Trophoblast cell (in vitro differentiated cells and primary cell): ENCODE results near the gene CCDC85C.

Experiments used
- DNase-seq, 2 donors: peaks; one replicate each; pipeline ENCODE4 v3.0.0-alpha.2; 2016
- H2AFZ ChIP-seq: 2 replicates; pipeline ENCODE4 v1.6.1; 2013; ENCODE audit warnings: low read length, moderate library complexity, mild to moderate bottlenecking; ENCODE audit not compliant: insufficient read depth, poor library complexity
- H2AK5ac ChIP-seq: 2 replicates; pipeline ENCODE4 v1.6.1; 2013; ENCODE audit warnings: mild to moderate bottlenecking, low read length
- H2BK120ac ChIP-seq: 2 replicates; pipeline ENCODE4 v1.6.1; 2013; ENCODE audit warnings: low read length, mild to moderate bottlenecking, moderate library complexity; ENCODE audit not compliant: insufficient read depth, poor library complexity
- H2BK12ac ChIP-seq: 2 replicates; pipeline ENCODE4 v1.6.1; 2013; ENCODE audit warnings: mild to moderate bottlenecking, low read length, moderate library complexity
- H2BK5ac ChIP-seq: 2 replicates; pipeline ENCODE4 v1.6.1; 2013; ENCODE audit warnings: low read length, low read depth, moderate library complexity, mild to moderate bottlenecking; ENCODE audit not compliant: poor library complexity
- H3K14ac ChIP-seq: 2 replicates; pipeline ENCODE4 v1.6.1; 2013; ENCODE audit warnings: mild to moderate bottlenecking, low read length
- H3K18ac ChIP-seq: 2 replicates; pipeline ENCODE4 v1.6.1; 2013; ENCODE audit warnings: mild to moderate bottlenecking, low read length
- H3K23ac ChIP-seq: 2 replicates; pipeline ENCODE4 v1.6.1; 2013; ENCODE audit warnings: low read length
- H3K27ac ChIP-seq: 2 replicates; pipeline ENCODE4 v1.5.1; 2013; ENCODE audit warnings: low read depth, mild to moderate bottlenecking, inconsistent platforms, low read length, moderate library complexity
- H3K27me3 ChIP-seq: 2 replicates; pipeline ENCODE4 v1.6.1; 2013; ENCODE audit warnings: inconsistent platforms, mild to moderate bottlenecking, low read length, moderate library complexity; ENCODE audit not compliant: insufficient read depth
- H3K36me3 ChIP-seq, 2 experiments: 1 replicate in 1 of 2; 2 replicates in 1 of 2; pipeline ENCODE4 v1.6.1; 2013; ENCODE audit warnings: low read length in 2 of 2, mild to moderate bottlenecking in 2 of 2, moderate library complexity in 1 of 2; ENCODE audit not compliant: insufficient read depth in 2 of 2, control insufficient read depth in 1 of 2
- H3K4ac ChIP-seq: 2 replicates; pipeline ENCODE4 v1.6.1; 2013; ENCODE audit warnings: low read depth, mild to moderate bottlenecking, low read length, moderate library complexity
- H3K4me1 ChIP-seq, 2 experiments: 1 replicate in 1 of 2; 2 replicates in 1 of 2; pipeline ENCODE4 v1.6.1; 2013; ENCODE audit warnings: low read length in 2 of 2, mild to moderate bottlenecking in 2 of 2, moderate library complexity in 1 of 2; ENCODE audit not compliant: insufficient read depth in 2 of 2, control insufficient read depth in 1 of 2
- H3K4me2 ChIP-seq: 2 replicates; pipeline ENCODE4 v1.6.1; 2013; ENCODE audit warnings: inconsistent platforms, mild to moderate bottlenecking, low read length, moderate library complexity
- H3K4me3 ChIP-seq: 2 replicates; pipeline ENCODE4 v1.5.1; 2013; ENCODE audit warnings: mild to moderate bottlenecking, low read depth, low read length, inconsistent platforms
- H3K79me1 ChIP-seq: one replicate; pipeline ENCODE4 v1.6.1; 2013; ENCODE audit warnings: low read length
- H3K79me2 ChIP-seq: 2 replicates; pipeline ENCODE4 v1.6.1; 2013; ENCODE audit warnings: low read length, mild to moderate bottlenecking; ENCODE audit not compliant: control insufficient read depth, insufficient read depth, poor library complexity
- H3K9ac ChIP-seq: 2 replicates; pipeline ENCODE4 v1.6.1; 2013; ENCODE audit warnings: mild to moderate bottlenecking, low read length
- H3K9me3 ChIP-seq: 2 replicates; pipeline ENCODE4 v1.6.1; 2013; ENCODE audit warnings: low read depth, mild to moderate bottlenecking, control low read depth, inconsistent platforms, low read length; ENCODE audit not compliant: insufficient read depth
- H4K12ac ChIP-seq: 2 replicates; pipeline ENCODE4 v1.6.1; 2013; ENCODE audit warnings: low read depth, mild to moderate bottlenecking, low read length, moderate library complexity
- H4K8ac ChIP-seq: 2 replicates; pipeline ENCODE4 v1.6.1; 2013; ENCODE audit warnings: low read depth, mild to moderate bottlenecking, low read length, moderate library complexity
- H4K91ac ChIP-seq: one replicate; pipeline ENCODE4 v1.6.1; 2013; ENCODE audit warnings: low read depth, mild to moderate bottlenecking, low read length, moderate library complexity
- WGBS: extraction: QIAGEN DNeasy Blood & Tissue Kit; methylation state at CpG from one replicate; pipeline ENCODE4 v1.1.7; 2013; ENCODE audit warnings: missing lambda C conversion rate; ENCODE audit not compliant: insufficient read length, insufficient coverage; ENCODE audit errors: extremely low coverage; 5-methylcytosine and 5-hydroxymethylcytosine counted together

The CCDC85C gene

DNA sequence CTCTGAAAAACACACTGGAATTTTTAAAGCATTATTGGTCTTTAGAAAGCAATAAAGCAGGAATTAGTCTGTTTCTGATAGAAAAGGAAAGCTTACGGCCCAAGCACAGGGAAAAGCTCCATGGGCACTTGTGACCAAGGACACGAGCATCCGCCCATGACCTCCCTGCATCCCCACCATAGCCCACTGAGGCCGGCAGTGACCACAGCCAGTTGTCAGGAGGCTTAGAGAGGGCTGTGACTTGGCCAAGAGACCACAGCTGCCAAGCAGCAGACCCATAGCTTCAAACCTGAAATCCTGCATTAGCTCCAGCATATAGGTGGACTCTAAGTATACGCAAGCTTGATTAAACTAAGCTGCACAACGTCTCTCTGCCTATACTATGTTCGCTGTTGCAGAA lies 132.3 kb downstream of the CCDC85C start:
- no peak for DNase-seq
- no peak overlapping the region for H3K23ac ChIP-seq
- no peak overlapping the region for H4K8ac ChIP-seq
- no peaks in the 10 kb centered on the region for H3K79me1 ChIP-seq
- no peak overlapping the region for H2BK12ac ChIP-seq
- no peak overlapping the region for H2BK5ac ChIP-seq
- H4K12ac ChIP-seq: no peak overlapping the region
- H3K4ac ChIP-seq: peak overlapping the region; percentile 41
- no peak overlapping the region for H2BK120ac ChIP-seq
- WGBS: no CpG with 5 or more reads among the region's 7 CpGs
- H3K4me3 ChIP-seq: no peak overlapping the region
- H4K91ac ChIP-seq: no peak overlapping the region
- peaks cover 12 to 26% of the 10 kb centered on the region in 2 experiments for H3K4me1 ChIP-seq
- H3K36me3 ChIP-seq: peaks cover 0 to 2% of the 10 kb centered on the region in 2 experiments
- H2AK5ac ChIP-seq: no peak overlapping the region
- H3K27ac ChIP-seq: no peak overlapping the region
- no peak overlapping the region for H3K9ac ChIP-seq
- peaks cover 13% of the 10 kb centered on the region for H3K79me2 ChIP-seq
- H3K27me3 ChIP-seq: no peaks in the 10 kb centered on the region
- no peak overlapping the region for H3K4me2 ChIP-seq
- peaks cover 2% of the 10 kb centered on the region for H3K9me3 ChIP-seq
- H3K14ac ChIP-seq: no peak overlapping the region
- no peak overlapping the region for H2AFZ ChIP-seq
- no peak overlapping the region for H3K18ac ChIP-seq

DNA sequence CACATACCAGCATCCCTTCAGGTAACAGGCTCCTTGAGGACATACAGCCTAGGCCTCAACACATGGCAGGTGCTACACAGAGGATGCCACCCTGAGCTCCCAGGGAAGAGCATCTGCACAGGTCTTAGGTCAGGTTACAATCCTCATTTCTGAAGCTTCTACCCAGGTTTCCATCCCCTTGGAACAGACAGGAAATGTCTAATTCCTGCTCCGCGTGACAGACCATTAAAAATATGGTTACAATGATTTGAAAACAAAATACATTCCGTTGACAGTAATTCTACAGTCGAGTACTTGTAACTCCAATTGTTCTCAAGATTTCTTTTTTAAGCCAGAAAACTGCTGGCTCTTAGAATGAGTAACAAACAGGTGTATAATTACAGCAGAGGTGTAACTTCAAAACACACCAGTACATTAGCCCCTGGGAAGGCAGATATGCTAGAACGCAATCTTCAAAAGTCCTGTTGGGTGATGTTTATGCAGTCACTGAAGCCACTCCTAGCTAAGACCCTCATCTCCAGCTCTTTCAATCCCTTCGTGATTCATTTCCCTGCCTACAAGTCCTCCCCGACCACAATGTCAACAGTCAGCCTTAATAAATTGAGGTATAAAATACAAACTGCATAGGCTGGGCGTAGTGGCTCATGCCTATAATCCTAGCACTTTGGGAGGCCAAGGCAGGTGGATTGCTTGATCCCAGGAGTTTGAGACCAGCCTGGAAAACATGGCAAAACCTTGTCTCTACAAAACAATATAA lies 135.0 kb downstream of the CCDC85C start:
- peak overlapping the region; percentile 82 for H3K4ac ChIP-seq
- no peak overlapping the region for H3K4me2 ChIP-seq
- peaks cover 12 to 26% of the 10 kb centered on the region in 2 experiments for H3K4me1 ChIP-seq
- no peaks in the 10 kb centered on the region for H3K79me1 ChIP-seq
- H2AFZ ChIP-seq: no peak overlapping the region
- H3K9ac ChIP-seq: no peak overlapping the region
- no peaks in the 10 kb centered on the region for H3K27me3 ChIP-seq
- H3K14ac ChIP-seq: no peak overlapping the region
- DNase-seq: no peak
- H3K18ac ChIP-seq: no peak overlapping the region
- H3K9me3 ChIP-seq: peaks cover 2% of the 10 kb centered on the region
- no peak overlapping the region for H3K27ac ChIP-seq
- peaks cover 14% of the 10 kb centered on the region in 2 experiments for H3K36me3 ChIP-seq
- no peak overlapping the region for H2BK12ac ChIP-seq
- H4K8ac ChIP-seq: no peak overlapping the region
- H4K91ac ChIP-seq: no peak overlapping the region
- no peak overlapping the region for H3K4me3 ChIP-seq
- H4K12ac ChIP-seq: no peak overlapping the region
- peaks cover 16% of the 10 kb centered on the region for H3K79me2 ChIP-seq
- H2AK5ac ChIP-seq: no peak overlapping the region
- no peak overlapping the region for H2BK5ac ChIP-seq
- no peak overlapping the region for H2BK120ac ChIP-seq
- no CpG with 5 or more reads among the region's 8 CpGs for WGBS
- H3K23ac ChIP-seq: no peak overlapping the region

DNA sequence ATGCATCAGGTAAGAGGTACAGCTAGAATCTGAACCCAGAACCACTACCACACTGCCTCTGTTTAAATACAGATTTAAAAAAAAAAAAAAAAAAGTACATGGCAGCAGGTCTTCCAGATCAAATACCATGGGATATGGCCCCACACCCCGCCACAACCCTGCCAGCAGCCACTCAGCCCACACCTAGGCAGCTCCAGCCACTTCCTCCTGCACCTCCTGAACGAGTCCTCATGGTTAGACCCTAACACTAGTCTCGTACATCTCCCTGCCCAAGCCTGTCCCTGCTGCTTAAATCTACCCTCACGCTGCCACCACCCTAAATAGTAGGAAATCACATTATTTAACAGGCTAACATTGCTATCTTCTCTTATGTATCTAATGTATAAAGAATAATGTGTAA lies 135.9 kb downstream of the CCDC85C start:
- WGBS: no CpG with 5 or more reads among the region's 4 CpGs
- Histone ChIP-seq H2BK5ac (no peak overlapping the region), H3K79me2 (peaks cover 14% of the 10 kb centered on the region), H3K27me3 (no peaks in the 10 kb centered on the region), H3K79me1 (no peaks in the 10 kb centered on the region), H3K9ac (no peak overlapping the region), H3K4me1 (peaks cover 12 to 26% of the 10 kb centered on the region in 2 experiments), H3K23ac (no peak overlapping the region), H2BK12ac (no peak overlapping the region), H4K12ac (no peak overlapping the region), H3K4me2 (no peak overlapping the region), H3K9me3 (peaks cover 2% of the 10 kb centered on the region), H2BK120ac (no peak overlapping the region), H4K8ac (no peak overlapping the region), H4K91ac (no peak overlapping the region), H3K4ac (peak overlapping the region; percentile 71), H2AFZ (no peak overlapping the region), H3K36me3 (peaks cover 12 to 15% of the 10 kb centered on the region in 2 experiments), H3K27ac (no peak overlapping the region), H3K18ac (no peak overlapping the region), H2AK5ac (no peak overlapping the region), H3K14ac (no peak overlapping the region), H3K4me3 (no peak overlapping the region)
- DNase-seq: no peak

- Histone ChIP-seq H3K9me3 (peaks cover 2% of the 10 kb centered on the region), H3K27me3 (no peaks in the 10 kb centered on the region), H3K4ac (peak overlapping the region; percentile 18), H3K14ac (no peak overlapping the region), H2AK5ac (no peak overlapping the region), H2BK120ac (no peak overlapping the region), H3K79me2 (peaks cover 12% of the 10 kb centered on the region), H4K8ac (no peak overlapping the region), H4K91ac (no peak overlapping the region), H2AFZ (no peak overlapping the region), H3K23ac (no peak overlapping the region), H3K4me3 (no peak overlapping the region), H2BK5ac (no peak overlapping the region), H3K9ac (no peak overlapping the region), H3K18ac (no peak overlapping the region), H2BK12ac (no peak overlapping the region), H3K79me1 (no peaks in the 10 kb centered on the region), H4K12ac (no peak overlapping the region), H3K4me2 (no peak overlapping the region), H3K4me1 (peaks cover 12 to 26% of the 10 kb centered on the region in 2 experiments), H3K36me3 (peaks cover 12 to 16% of the 10 kb centered on the region in 2 experiments), H3K27ac (no peak overlapping the region)
- no CpG with 5 or more reads among the region's 9 CpGs for WGBS
- no peak for DNase-seq
Measured at GRCh38 chr14:99467336-99468078, 136.5 kb downstream of the CCDC85C start.
